Esophagus muscularis mucosa (tissue), 3 donors: ENCODE results near the gene ARHGAP15.

ENCODE experiments used
- POLR2A ChIP-seq: fragments of 450-650 bp; IDR thresholded peaks from one replicate; pipeline ENCODE4 v1.6.1; 2017; ENCODE audit warnings: antibody characterized with exemption, moderate library complexity, mild to moderate bottlenecking, low read depth
- POLR2AphosphoS5 ChIP-seq, 2 donors: sonication (generic); formaldehyde crosslinking; IDR thresholded peaks; one replicate each; pipeline ENCODE4 v1.6.1; 2017; ENCODE audit warnings: antibody characterized with exemption in 2 of 2
- TF ChIP-seq, protein P1 (sequence below), 3 experiments: fragments of 200-600 bp in 2 of 3; fragments of 450-650 bp in 1 of 3; sonication (generic) in 2 of 3; IDR thresholded peaks; one replicate each; pipeline ENCODE4 v1.5.1; 2017 to 2019; ENCODE audit warnings: antibody characterized with exemption in 3 of 3, mild to moderate bottlenecking in 2 of 3, moderate library complexity in 1 of 3

GRCh38 chr2:143311426-143311825, 182.2 kb downstream of the ARHGAP15 start:
- TF ChIP-seq, protein P1, sequence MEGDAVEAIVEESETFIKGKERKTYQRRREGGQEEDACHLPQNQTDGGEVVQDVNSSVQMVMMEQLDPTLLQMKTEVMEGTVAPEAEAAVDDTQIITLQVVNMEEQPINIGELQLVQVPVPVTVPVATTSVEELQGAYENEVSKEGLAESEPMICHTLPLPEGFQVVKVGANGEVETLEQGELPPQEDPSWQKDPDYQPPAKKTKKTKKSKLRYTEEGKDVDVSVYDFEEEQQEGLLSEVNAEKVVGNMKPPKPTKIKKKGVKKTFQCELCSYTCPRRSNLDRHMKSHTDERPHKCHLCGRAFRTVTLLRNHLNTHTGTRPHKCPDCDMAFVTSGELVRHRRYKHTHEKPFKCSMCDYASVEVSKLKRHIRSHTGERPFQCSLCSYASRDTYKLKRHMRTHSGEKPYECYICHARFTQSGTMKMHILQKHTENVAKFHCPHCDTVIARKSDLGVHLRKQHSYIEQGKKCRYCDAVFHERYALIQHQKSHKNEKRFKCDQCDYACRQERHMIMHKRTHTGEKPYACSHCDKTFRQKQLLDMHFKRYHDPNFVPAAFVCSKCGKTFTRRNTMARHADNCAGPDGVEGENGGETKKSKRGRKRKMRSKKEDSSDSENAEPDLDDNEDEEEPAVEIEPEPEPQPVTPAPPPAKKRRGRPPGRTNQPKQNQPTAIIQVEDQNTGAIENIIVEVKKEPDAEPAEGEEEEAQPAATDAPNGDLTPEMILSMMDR (IDR thresholded peaks at IDR 0.05) = no peak
- TF ChIP-seq POLR2A = no peak
- no peak for TF ChIP-seq POLR2AphosphoS5 (IDR thresholded peaks at IDR 0.05)
